ENCODE measurements around the gene TMEM151A.

The TMEM151A gene

GRCh38 chr11:66311470-66311964 lies 19.8 kb downstream of the TMEM151A start:
- peak; percentile 87; the same call in 1 of the 2 replicates for TF ChIP-seq CTCF (IDR thresholded peaks at IDR 0.05)

GRCh38 chr11:66311965-66312548 lies 20.4 kb downstream of the TMEM151A start:
- peak; percentile 18; the same call in 1 of the 2 replicates for TF ChIP-seq CTCF (IDR thresholded peaks at IDR 0.05)

GRCh38 chr11:66312549-66313320 lies 21.0 kb downstream of the TMEM151A start:
- no peak for TF ChIP-seq CTCF (IDR thresholded peaks at IDR 0.05)

GRCh38 chr11:66313321-66314185 lies 21.9 kb downstream of the TMEM151A start:
- TF ChIP-seq CTCF (IDR thresholded peaks at IDR 0.05): no peak

- no peak for TF ChIP-seq CTCF (IDR thresholded peaks at IDR 0.05)
Measured at GRCh38 chr11:66314186-66314501, 22.4 kb downstream of the TMEM151A start.

- no peak for TF ChIP-seq CTCF (IDR thresholded peaks at IDR 0.05)
Measured at GRCh38 chr11:66314561-66315497, 23.1 kb downstream of the TMEM151A start.

Measured in LNCAP (cell line).